Panc1 (cell line): ENCODE data around the gene KRT82. TPM values are rescaled to one million over a fixed set of nuclear protein-coding genes. Genes with fewer than 3 reads are reported as not detected.
A peak's percentile ranks its signal among the peaks of the same experiment; 100 is the strongest.

Experiments
- ATAC-seq: fragments of 200-7000 bp; cut with Tn5 transposase; 2 replicates; pipeline ENCODE4 v1.9.1; 2020; ENCODE audit warnings: mild to moderate bottlenecking, moderate library complexity
- BruUV-seq: library from RNA; stranded (reverse); fragments of 400-500 nt; replicated peaks from 2 replicates; lab custom pipeline; 2021; lab: Mats Ljungman, UMichigan
- CTCF ChIA-PET: fragments of 300-600 bp; sonication (Branson Sonifier 250); formaldehyde crosslinking; loops from one replicate; lab custom pipeline; 2022; ENCODE audit warnings: antibody characterized with exemption; lab: Charles Lee
- POLR2A ChIA-PET: fragments of 300-600 bp; sonication (Branson Sonifier 250); formaldehyde crosslinking; loops from one replicate; lab custom pipeline; 2022; ENCODE audit warnings: antibody characterized with exemption; lab: Charles Lee
- DNase-seq: peaks from one replicate; pipeline ENCODE4 v3.0.0-alpha.2; 2010; ENCODE audit warnings: low read depth, low spot score
- H3K27ac ChIP-seq: 2 replicates; pipeline ENCODE4 v1.5.1; 2011; ENCODE audit warnings: mild to moderate bottlenecking, low read length, inconsistent platforms
- H3K27me3 ChIP-seq: fragments of 200-500 bp; sonication (Bioruptor generic); 2 replicates; pipeline ENCODE4 v1.6.0; 2014; ENCODE audit warnings: low read length, inconsistent platforms; ENCODE audit not compliant: control insufficient read depth, insufficient read depth
- H3K36me3 ChIP-seq: fragments of 200-500 bp; sonication (Bioruptor generic); 2 replicates; pipeline ENCODE4 v1.5.1; 2014; ENCODE audit warnings: inconsistent platforms, mild to moderate bottlenecking, low read length, moderate library complexity; ENCODE audit not compliant: control insufficient read depth, insufficient read depth
- H3K4me1 ChIP-seq: 2 replicates; pipeline ENCODE4 v1.5.1; 2011; ENCODE audit warnings: inconsistent platforms, mild to moderate bottlenecking, low read length, moderate library complexity; ENCODE audit not compliant: control insufficient read depth, insufficient read depth
- H3K4me3 ChIP-seq, 2 experiments: 2 replicates each; pipeline ENCODE4 v1.5.1; 2011 to 2012; ENCODE audit warnings: low read depth in 2 of 2, low read length in 2 of 2, mild to moderate bottlenecking in 2 of 2, inconsistent platforms in 1 of 2, moderate library complexity in 1 of 2
- H3K9me3 ChIP-seq: fragments of 200-500 bp; sonication (Bioruptor generic); 2 replicates; pipeline ENCODE4 v1.5.1; 2014; ENCODE audit warnings: low read depth, mild to moderate bottlenecking, inconsistent platforms, low read length, moderate library complexity; ENCODE audit not compliant: control insufficient read depth, insufficient read depth
- POLR2AphosphoS5 ChIP-seq: IDR thresholded peaks from 2 replicates; pipeline ENCODE4 v1.6.1; 2012; ENCODE audit warnings: mild to moderate bottlenecking, low read depth, low read length, moderate library complexity
- SIN3A ChIP-seq: IDR thresholded peaks from 2 replicates; pipeline ENCODE4 v1.6.1; 2012; ENCODE audit warnings: low read depth, mild to moderate bottlenecking, low read length, moderate library complexity, borderline replicate concordance; ENCODE audit not compliant: insufficient read depth
- TCF7L2 ChIP-seq: IDR thresholded peaks from 2 replicates; pipeline ENCODE4 v1.6.1; 2011; ENCODE audit warnings: mild to moderate bottlenecking, low read depth, low read length, inconsistent platforms
- in situ Hi-C: cut with HindIII; loops from 2 replicates; pipeline ENCODE4 v1.10.0; 2016; ENCODE audit warnings: low sequenced_read_pairs, low pct_unique_long_range_greater_than_20kb
- intact Hi-C: fragments of 100-400 bp; cut with micrococcal nuclease; formaldehyde crosslinking; loops from one replicate; pipeline ENCODE4 v1.10.0; 2022; ENCODE audit not compliant: unreplicated experiment
- total RNA-seq: library from RNA; stranded (reverse); gene quantifications from one replicate; pipeline ENCODE4 v1.2.1, GENCODE V29; 2021; ENCODE audit not compliant: unreplicated experiment
- TF ChIP-seq, protein P1 (sequence below), 2 experiments: IDR thresholded peaks; 2 replicates each; pipeline ENCODE4 v1.6.1; 2011 to 2012; ENCODE audit warnings: low read depth in 2 of 2, control low read depth in 1 of 2, low read length in 1 of 2, mild to moderate bottlenecking in 1 of 2, moderate library complexity in 1 of 2; ENCODE audit not compliant: insufficient read depth in 1 of 2
- TF ChIP-seq, protein P2 (sequence below): fragments of 450-650 bp; IDR thresholded peaks from 2 replicates; pipeline ENCODE4 v1.5.1; 2017; ENCODE audit warnings: mild to moderate bottlenecking

The KRT82 gene
- total RNA-seq, 1 experiment from 2014 or later, result not detected

DNA sequence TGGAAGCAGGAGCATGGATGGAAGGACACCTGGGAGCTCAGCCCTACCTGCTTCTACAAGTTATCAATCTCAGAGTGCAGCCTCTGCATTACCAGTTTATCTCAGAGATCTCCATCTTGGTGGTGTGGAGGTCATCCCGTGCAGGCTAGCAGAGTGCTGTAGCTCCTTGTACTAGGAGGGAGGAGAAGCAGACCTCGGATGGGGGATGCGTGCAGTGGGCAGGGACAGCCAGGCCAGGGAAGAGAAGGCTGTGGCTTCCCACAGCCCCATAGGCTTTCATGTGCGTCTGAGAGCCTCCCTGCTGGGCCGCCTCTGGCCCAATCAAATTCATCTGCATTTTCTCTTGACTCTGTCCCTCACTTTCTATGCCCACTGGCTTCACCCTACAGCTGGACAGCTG lies 8.8 kb upstream of the KRT82 start:
- TF ChIP-seq, protein P1, sequence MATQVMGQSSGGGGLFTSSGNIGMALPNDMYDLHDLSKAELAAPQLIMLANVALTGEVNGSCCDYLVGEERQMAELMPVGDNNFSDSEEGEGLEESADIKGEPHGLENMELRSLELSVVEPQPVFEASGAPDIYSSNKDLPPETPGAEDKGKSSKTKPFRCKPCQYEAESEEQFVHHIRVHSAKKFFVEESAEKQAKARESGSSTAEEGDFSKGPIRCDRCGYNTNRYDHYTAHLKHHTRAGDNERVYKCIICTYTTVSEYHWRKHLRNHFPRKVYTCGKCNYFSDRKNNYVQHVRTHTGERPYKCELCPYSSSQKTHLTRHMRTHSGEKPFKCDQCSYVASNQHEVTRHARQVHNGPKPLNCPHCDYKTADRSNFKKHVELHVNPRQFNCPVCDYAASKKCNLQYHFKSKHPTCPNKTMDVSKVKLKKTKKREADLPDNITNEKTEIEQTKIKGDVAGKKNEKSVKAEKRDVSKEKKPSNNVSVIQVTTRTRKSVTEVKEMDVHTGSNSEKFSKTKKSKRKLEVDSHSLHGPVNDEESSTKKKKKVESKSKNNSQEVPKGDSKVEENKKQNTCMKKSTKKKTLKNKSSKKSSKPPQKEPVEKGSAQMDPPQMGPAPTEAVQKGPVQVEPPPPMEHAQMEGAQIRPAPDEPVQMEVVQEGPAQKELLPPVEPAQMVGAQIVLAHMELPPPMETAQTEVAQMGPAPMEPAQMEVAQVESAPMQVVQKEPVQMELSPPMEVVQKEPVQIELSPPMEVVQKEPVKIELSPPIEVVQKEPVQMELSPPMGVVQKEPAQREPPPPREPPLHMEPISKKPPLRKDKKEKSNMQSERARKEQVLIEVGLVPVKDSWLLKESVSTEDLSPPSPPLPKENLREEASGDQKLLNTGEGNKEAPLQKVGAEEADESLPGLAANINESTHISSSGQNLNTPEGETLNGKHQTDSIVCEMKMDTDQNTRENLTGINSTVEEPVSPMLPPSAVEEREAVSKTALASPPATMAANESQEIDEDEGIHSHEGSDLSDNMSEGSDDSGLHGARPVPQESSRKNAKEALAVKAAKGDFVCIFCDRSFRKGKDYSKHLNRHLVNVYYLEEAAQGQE (IDR thresholded peaks at IDR 0.05; ENCODE audit: insufficient read depth in 1 of 2, low read depth in 2 of 2, low read length in 1 of 2), result no peak
- TF ChIP-seq SIN3A, result no peak
- TF ChIP-seq, protein P2, sequence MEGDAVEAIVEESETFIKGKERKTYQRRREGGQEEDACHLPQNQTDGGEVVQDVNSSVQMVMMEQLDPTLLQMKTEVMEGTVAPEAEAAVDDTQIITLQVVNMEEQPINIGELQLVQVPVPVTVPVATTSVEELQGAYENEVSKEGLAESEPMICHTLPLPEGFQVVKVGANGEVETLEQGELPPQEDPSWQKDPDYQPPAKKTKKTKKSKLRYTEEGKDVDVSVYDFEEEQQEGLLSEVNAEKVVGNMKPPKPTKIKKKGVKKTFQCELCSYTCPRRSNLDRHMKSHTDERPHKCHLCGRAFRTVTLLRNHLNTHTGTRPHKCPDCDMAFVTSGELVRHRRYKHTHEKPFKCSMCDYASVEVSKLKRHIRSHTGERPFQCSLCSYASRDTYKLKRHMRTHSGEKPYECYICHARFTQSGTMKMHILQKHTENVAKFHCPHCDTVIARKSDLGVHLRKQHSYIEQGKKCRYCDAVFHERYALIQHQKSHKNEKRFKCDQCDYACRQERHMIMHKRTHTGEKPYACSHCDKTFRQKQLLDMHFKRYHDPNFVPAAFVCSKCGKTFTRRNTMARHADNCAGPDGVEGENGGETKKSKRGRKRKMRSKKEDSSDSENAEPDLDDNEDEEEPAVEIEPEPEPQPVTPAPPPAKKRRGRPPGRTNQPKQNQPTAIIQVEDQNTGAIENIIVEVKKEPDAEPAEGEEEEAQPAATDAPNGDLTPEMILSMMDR, result no peak
- no peak for TF ChIP-seq POLR2AphosphoS5
- no peak for TF ChIP-seq TCF7L2
- Histone ChIP-seq H3K27ac (no peak overlapping the region), H3K4me3 (no peak overlapping the region), H3K27me3 (no peaks in the 10 kb centered on the region), H3K9me3 (no peaks in the 10 kb centered on the region), H3K4me1 (no peaks in the 10 kb centered on the region), H3K36me3 (no peaks in the 10 kb centered on the region)
- intact Hi-C loops (no loop called here), in situ Hi-C loops (no loop called here)
- POLR2A ChIA-PET, result no interaction called here
- BruUV-seq, result no TSS peak
- DNase-seq, result no peak
- CTCF ChIA-PET, result interaction anchor here (0.7 kb wide), 1 partner anchor 239 kb away, joined by 5 read pairs; no protein-coding TSS in a partner anchor
- ATAC-seq, result no peak

DNA sequence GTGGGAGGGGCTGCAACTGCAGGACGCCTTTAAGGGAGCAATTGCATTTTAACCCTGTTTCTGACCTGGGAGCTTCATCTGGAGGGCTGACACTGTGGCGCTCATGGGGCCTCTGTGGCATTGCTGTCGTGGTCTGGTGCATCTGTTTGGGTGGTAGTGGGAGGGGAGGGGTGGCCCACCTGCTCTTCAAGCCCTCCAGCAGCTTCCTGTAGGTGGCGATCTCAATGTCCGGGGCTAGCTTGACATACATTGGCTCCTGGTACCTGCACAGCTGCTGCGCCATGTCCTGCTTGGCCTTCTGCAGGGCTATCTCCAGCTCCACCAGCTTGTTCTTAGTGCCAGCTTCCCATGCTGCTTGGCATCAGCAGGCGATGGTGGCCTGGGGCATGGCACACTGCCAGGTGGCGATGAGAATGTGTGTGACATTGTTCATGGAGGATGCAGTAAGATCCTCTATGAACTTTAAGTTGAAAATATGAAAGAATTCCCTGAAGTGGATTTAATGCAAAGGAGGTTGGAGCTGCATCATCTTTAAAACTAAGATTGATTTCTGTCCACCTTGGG lies 7.7 kb upstream of the KRT82 start:
- ATAC-seq, result 0 out of 2 replicates have a peak, but pooled peaks have one; percentile 23
- intact Hi-C loops, result no loop called here
- POLR2A ChIA-PET, result interaction anchor here (0.6 kb wide), 1 partner anchor 50 kb away, joined by 3 read pairs; no protein-coding TSS in a partner anchor

More for the DNA sequence above, 7.7 kb upstream of the KRT82 start:
- BruUV-seq, result no TSS peak
- Histone ChIP-seq H3K27me3 (no peaks in the 10 kb centered on the region), H3K9me3 (no peaks in the 10 kb centered on the region), H3K4me1 (no peaks in the 10 kb centered on the region), H3K27ac (no peak overlapping the region), H3K4me3 (no peak overlapping the region), H3K36me3 (no peaks in the 10 kb centered on the region)
- no peak for DNase-seq
- in situ Hi-C loops, result no loop called here
- CTCF ChIA-PET, result interaction anchor here (0.7 kb wide), 1 partner anchor 240 kb away, joined by 5 read pairs; no protein-coding TSS in a partner anchor
- TF ChIP-seq, protein P1 (IDR thresholded peaks at IDR 0.05; ENCODE audit: insufficient read depth in 1 of 2, low read depth in 2 of 2, low read length in 1 of 2), result no peak
- TF ChIP-seq, protein P2, result no peak
- TF ChIP-seq POLR2AphosphoS5, result no peak
- TF ChIP-seq TCF7L2, result no peak
- no peak for TF ChIP-seq SIN3A
